Measurements from ENCODE around the gene BACH2.

BACH2 gene

DNA sequence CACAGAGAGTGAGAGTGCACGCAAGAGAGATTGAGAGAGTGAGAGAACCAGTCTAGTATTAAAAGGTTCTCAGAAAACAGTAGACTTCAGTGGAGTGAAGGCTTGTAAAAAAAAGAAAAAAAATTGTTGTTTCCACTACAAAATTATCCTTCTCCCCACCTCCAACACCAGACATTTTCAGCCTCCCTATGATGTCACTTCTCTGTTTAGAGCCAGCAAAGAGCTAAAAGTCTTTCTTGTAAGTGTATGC, 77.8 kb downstream of the BACH2 start:
- no peaks in the 10 kb centered on the region for H4K20me1 ChIP-seq (ENCODE audit: insufficient read depth)
- no peak overlapping the region for H3K4me3 ChIP-seq (IDR thresholded peaks at IDR 0.05; ENCODE audit: insufficient read depth, low read depth, low read length)
- no peaks in the 10 kb centered on the region for H3K79me2 ChIP-seq (ENCODE audit: insufficient read depth, low read depth)
- TF ChIP-seq, protein P1, sequence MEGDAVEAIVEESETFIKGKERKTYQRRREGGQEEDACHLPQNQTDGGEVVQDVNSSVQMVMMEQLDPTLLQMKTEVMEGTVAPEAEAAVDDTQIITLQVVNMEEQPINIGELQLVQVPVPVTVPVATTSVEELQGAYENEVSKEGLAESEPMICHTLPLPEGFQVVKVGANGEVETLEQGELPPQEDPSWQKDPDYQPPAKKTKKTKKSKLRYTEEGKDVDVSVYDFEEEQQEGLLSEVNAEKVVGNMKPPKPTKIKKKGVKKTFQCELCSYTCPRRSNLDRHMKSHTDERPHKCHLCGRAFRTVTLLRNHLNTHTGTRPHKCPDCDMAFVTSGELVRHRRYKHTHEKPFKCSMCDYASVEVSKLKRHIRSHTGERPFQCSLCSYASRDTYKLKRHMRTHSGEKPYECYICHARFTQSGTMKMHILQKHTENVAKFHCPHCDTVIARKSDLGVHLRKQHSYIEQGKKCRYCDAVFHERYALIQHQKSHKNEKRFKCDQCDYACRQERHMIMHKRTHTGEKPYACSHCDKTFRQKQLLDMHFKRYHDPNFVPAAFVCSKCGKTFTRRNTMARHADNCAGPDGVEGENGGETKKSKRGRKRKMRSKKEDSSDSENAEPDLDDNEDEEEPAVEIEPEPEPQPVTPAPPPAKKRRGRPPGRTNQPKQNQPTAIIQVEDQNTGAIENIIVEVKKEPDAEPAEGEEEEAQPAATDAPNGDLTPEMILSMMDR (conservative IDR thresholded peaks at IDR 0.05; ENCODE audit: low read depth, low read length): no peak
- H3K27me3 ChIP-seq (ENCODE audit: insufficient read depth, low read depth): no peaks in the 10 kb centered on the region
- no peaks in the 10 kb centered on the region for H3K36me3 ChIP-seq (ENCODE audit: insufficient read depth)
- peak overlapping the region; percentile 59; the same call in 1 of the 2 replicates for H3K9ac ChIP-seq
- peak overlapping the region; percentile 73 for H3K4me2 ChIP-seq
- H3K4me1 ChIP-seq (ENCODE audit: low read depth, poor library complexity, severe bottlenecking): peaks cover 37% of the 10 kb centered on the region
- H2AFZ ChIP-seq (ENCODE audit: low read depth): peak overlapping the region; percentile 54; the same call in 1 of the 2 replicates
- H3K27ac ChIP-seq: peak overlapping the region; percentile 88

GRCh38 chr6:90217506-90218127, 79.0 kb downstream of the BACH2 start:
- no peak overlapping the region for H3K4me3 ChIP-seq (IDR thresholded peaks at IDR 0.05; ENCODE audit: insufficient read depth, low read depth, low read length)

GRCh38 chr6:90216072-90216977, 80.3 kb downstream of the BACH2 start:
- Histone ChIP-seq H3K4me2 (no peak overlapping the region), H3K27ac (no peak overlapping the region), H3K79me2 (ENCODE audit: insufficient read depth, low read depth) (no peaks in the 10 kb centered on the region), H3K27me3 (ENCODE audit: insufficient read depth, low read depth) (no peaks in the 10 kb centered on the region), H3K9ac (no peak overlapping the region), H4K20me1 (ENCODE audit: insufficient read depth) (no peaks in the 10 kb centered on the region), H3K4me3 (IDR thresholded peaks at IDR 0.05; ENCODE audit: insufficient read depth, low read depth, low read length) (no peak overlapping the region), H3K36me3 (ENCODE audit: insufficient read depth) (no peaks in the 10 kb centered on the region), H2AFZ (ENCODE audit: low read depth) (no peak overlapping the region), H3K4me1 (ENCODE audit: low read depth, poor library complexity, severe bottlenecking) (peaks cover 38% of the 10 kb centered on the region)
- TF ChIP-seq, protein P1 (conservative IDR thresholded peaks at IDR 0.05; ENCODE audit: low read depth, low read length): no peak

More at GRCh38 chr6:90217506-90218127, 79.0 kb downstream of the BACH2 start:
- Histone ChIP-seq H3K79me2 (ENCODE audit: insufficient read depth, low read depth) (no peaks in the 10 kb centered on the region), H3K27ac (peak overlapping the region; percentile 88; the same call in 1 of the 2 replicates), H3K36me3 (ENCODE audit: insufficient read depth) (no peaks in the 10 kb centered on the region), H3K4me1 (ENCODE audit: low read depth, poor library complexity, severe bottlenecking) (peaks cover 38% of the 10 kb centered on the region), H2AFZ (ENCODE audit: low read depth) (no peak overlapping the region), H3K27me3 (ENCODE audit: insufficient read depth, low read depth) (no peaks in the 10 kb centered on the region), H3K4me2 (peak overlapping the region; percentile 73; the same call in 1 of the 2 replicates), H4K20me1 (ENCODE audit: insufficient read depth) (no peaks in the 10 kb centered on the region), H3K9ac (no peak overlapping the region)
- TF ChIP-seq, protein P1 (conservative IDR thresholded peaks at IDR 0.05; ENCODE audit: low read depth, low read length): no peak

DNA sequence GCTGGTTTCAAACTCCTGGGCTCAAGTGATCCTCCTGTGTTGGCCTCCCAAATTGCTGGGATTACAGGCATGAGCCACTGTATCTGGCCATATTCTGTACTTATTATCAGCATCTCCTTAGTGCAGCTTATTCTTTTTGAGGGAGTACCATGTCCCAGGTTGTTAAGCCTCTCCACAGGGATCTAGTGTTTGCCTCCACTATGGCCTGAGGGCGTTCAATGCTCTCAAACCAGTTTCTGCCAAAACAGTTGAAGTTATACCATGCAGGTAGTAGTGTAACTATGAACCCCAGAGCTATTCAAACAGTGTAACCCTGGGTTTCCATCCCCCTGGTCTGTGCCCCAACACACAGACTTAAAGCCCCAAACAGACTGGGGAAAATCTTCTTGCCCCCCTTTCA, 81.7 kb downstream of the BACH2 start:
- H3K27me3 ChIP-seq (ENCODE audit: insufficient read depth, low read depth): no peaks in the 10 kb centered on the region
- TF ChIP-seq, protein P1 (conservative IDR thresholded peaks at IDR 0.05; ENCODE audit: low read depth, low read length): no peak
- no peaks in the 10 kb centered on the region for H4K20me1 ChIP-seq (ENCODE audit: insufficient read depth)
- no peak overlapping the region for H2AFZ ChIP-seq (ENCODE audit: low read depth)
- H3K4me2 ChIP-seq: no peak overlapping the region; the same call in 1 of the 2 replicates
- H3K36me3 ChIP-seq (ENCODE audit: insufficient read depth): no peaks in the 10 kb centered on the region
- H3K9ac ChIP-seq: no peak overlapping the region
- no peaks in the 10 kb centered on the region for H3K79me2 ChIP-seq (ENCODE audit: insufficient read depth, low read depth)
- peaks cover 38% of the 10 kb centered on the region for H3K4me1 ChIP-seq (ENCODE audit: low read depth, poor library complexity, severe bottlenecking)
- no peak overlapping the region for H3K27ac ChIP-seq
- H3K4me3 ChIP-seq (IDR thresholded peaks at IDR 0.05; ENCODE audit: insufficient read depth, low read depth, low read length): no peak overlapping the region
